A673 (cell line): ENCODE measurements around the gene PRKAA2. TPM values are rescaled to one million over a fixed set of nuclear protein-coding genes. Genes with fewer than 3 reads are reported as not detected.

Experiments
- BruUV-seq: library from RNA; stranded (reverse); fragments of 400-500 nt; replicated peaks from 2 replicates; lab custom pipeline; 2021; lab: Mats Ljungman, UMichigan
- CTCF ChIA-PET: fragments of 300-600 bp; sonication (Branson Sonifier 250); formaldehyde crosslinking; loops from one replicate; lab custom pipeline; 2022; ENCODE audit warnings: antibody characterized with exemption; lab: Charles Lee
- POLR2A ChIA-PET: fragments of 300-600 bp; sonication (Branson Sonifier 250); formaldehyde crosslinking; loops from one replicate; lab custom pipeline; 2022; ENCODE audit warnings: antibody characterized with exemption; ENCODE audit not compliant: low non-redundant PET; lab: Charles Lee
- DNase-seq: peaks from one replicate; pipeline ENCODE4 v3.0.0-alpha.2; 2015; ENCODE audit warnings: low spot score
- H3K27ac ChIP-seq: fragments of 200-600 bp; sonication (generic); 2 replicates; pipeline ENCODE4 v1.5.1; 2016; ENCODE audit warnings: mixed run types, low read depth, mild to moderate bottlenecking, mixed read lengths, antibody characterized with exemption, low read length; ENCODE audit not compliant: poor library complexity, severe bottlenecking
- H3K27me3 ChIP-seq: fragments of 200-600 bp; sonication (generic); replicated peaks from 2 replicates; pipeline ENCODE4 v1.6.1; 2017; ENCODE audit warnings: mixed run types, low read depth, mild to moderate bottlenecking, mixed read lengths, antibody characterized with exemption, low read length; ENCODE audit not compliant: insufficient read depth, poor library complexity
- H3K36me3 ChIP-seq: fragments of 200-600 bp; sonication (generic); 2 replicates; pipeline ENCODE4 v1.6.1; 2016; ENCODE audit warnings: mixed run types, mild to moderate bottlenecking, mixed read lengths, antibody characterized with exemption, low read length; ENCODE audit not compliant: insufficient read depth, poor library complexity, severe bottlenecking
- H3K4me1 ChIP-seq: fragments of 200-600 bp; sonication (generic); 2 replicates; pipeline ENCODE4 v1.6.1; 2017; ENCODE audit warnings: mixed run types, mild to moderate bottlenecking, mixed read lengths, antibody characterized with exemption, low read length; ENCODE audit not compliant: insufficient read depth, poor library complexity, severe bottlenecking
- H3K4me3 ChIP-seq: fragments of 200-600 bp; sonication (generic); 2 replicates; pipeline ENCODE4 v1.5.1; 2016; ENCODE audit warnings: low read depth, mixed run types, mild to moderate bottlenecking, mixed read lengths, low read length; ENCODE audit not compliant: poor library complexity, severe bottlenecking
- H3K9me3 ChIP-seq: fragments of 200-600 bp; sonication (generic); 2 replicates; pipeline ENCODE4 v1.6.1; 2016; ENCODE audit warnings: mixed run types, low read depth, mild to moderate bottlenecking, mixed read lengths, antibody characterized with exemption, low read length; ENCODE audit not compliant: poor library complexity, severe bottlenecking
- CTCF ChIP-seq: fragments of 300-800, 200-600 bp; sonication (generic); conservative IDR thresholded peaks from 2 replicates; pipeline ENCODE4 v1.5.1; 2017; ENCODE audit warnings: low read depth, mild to moderate bottlenecking, antibody characterized with exemption, low read length, moderate library complexity, mixed read lengths
- EZH2 ChIP-seq: fragments of 200-600 bp; sonication (generic); IDR thresholded peaks from 2 replicates; pipeline ENCODE4 v1.6.1; 2017; ENCODE audit warnings: borderline replicate concordance, low read depth, mild to moderate bottlenecking, mixed read lengths, antibody characterized with exemption, low read length; ENCODE audit not compliant: poor library complexity, severe bottlenecking
- intact Hi-C: fragments of 100-400 bp; cut with micrococcal nuclease; formaldehyde crosslinking; loops from one replicate; pipeline ENCODE4 v1.10.0; 2022; ENCODE audit not compliant: unreplicated experiment
- total RNA-seq: library from RNA; stranded (reverse); gene quantifications from 2 replicates; pipeline ENCODE4 v1.2.3, GENCODE V29; 2021

Gene PRKAA2
- total RNA-seq, 1 experiment from 2014 or later, result 0.11 TPM

DNA sequence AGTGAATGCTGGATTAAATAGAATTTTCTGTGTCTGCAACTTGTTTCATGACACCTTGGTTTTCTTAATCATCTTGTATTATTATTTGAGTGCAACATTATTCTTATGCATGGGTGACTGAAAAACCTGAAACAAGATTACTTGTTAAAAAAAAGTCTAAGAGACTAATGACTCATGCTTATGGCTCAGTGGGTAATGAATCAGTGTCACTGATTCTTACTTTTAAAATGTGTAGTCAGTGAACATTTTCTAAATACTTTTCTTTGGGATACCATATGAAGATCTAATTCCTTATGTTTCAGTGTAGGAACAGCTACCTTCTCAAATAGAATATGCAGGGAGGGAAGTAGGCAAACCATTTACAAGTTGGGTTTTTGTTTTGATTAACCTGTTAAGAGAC lies 65.5 kb downstream of the PRKAA2 start:
- no peaks in the 10 kb centered on the region for H3K36me3 ChIP-seq
- H3K27ac ChIP-seq, result no peak overlapping the region
- intact Hi-C loops, result no loop called here
- H3K9me3 ChIP-seq, result no peaks in the 10 kb centered on the region
- peak; percentile 4 for DNase-seq
- TF ChIP-seq CTCF (no peak), EZH2 (no peak)
- no peak overlapping the region for H3K4me3 ChIP-seq
- peaks cover 19% of the 10 kb centered on the region for H3K27me3 ChIP-seq
- no peaks in the 10 kb centered on the region for H3K4me1 ChIP-seq
- CTCF ChIA-PET, result no interaction called here
- POLR2A ChIA-PET, result no interaction called here
- BruUV-seq, result no TSS peak

DNA sequence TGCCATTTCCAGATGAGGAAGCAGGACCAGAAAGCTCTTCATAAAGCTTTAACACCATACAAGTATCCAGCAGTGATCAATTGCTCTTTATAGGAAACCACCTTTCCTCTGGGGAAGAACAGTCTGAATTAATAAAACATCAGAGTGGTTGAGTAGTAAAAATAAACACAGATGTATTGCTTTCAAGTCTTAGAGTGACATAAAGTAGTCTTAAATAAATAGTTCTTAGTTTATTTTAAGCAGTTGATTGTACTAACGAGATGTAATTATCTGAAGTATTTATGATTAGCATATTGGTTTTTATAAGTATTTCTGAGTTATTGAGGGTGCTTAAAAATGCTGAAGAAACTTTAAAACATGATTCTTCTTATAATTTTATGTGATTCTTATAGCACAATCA lies 67.0 kb downstream of the PRKAA2 start:
- Histone ChIP-seq H3K9me3 (no peaks in the 10 kb centered on the region), H3K27me3 (peaks cover 7% of the 10 kb centered on the region), H3K4me3 (no peak overlapping the region), H3K27ac (no peak overlapping the region), H3K36me3 (no peaks in the 10 kb centered on the region), H3K4me1 (no peaks in the 10 kb centered on the region)
- BruUV-seq, result no TSS peak
- intact Hi-C loops, result no loop called here
- TF ChIP-seq EZH2, result no peak
- no peak for TF ChIP-seq CTCF
- ChIA-PET CTCF (no interaction called here), POLR2A (no interaction called here)
- no peak for DNase-seq

GRCh38 chr1:56713112-56713511 lies 68.0 kb downstream of the PRKAA2 start:
- H3K27me3 ChIP-seq, result peaks cover 2% of the 10 kb centered on the region
- ChIA-PET POLR2A (no interaction called here), CTCF (interaction anchor here (0.6 kb wide), 1 partner anchor 103 kb away, joined by 3 read pairs; no protein-coding TSS in a partner anchor)
- H3K36me3 ChIP-seq, result no peaks in the 10 kb centered on the region
- BruUV-seq, result no TSS peak
- H3K9me3 ChIP-seq, result no peaks in the 10 kb centered on the region
- intact Hi-C loops, result no loop called here
- no peaks in the 10 kb centered on the region for H3K4me1 ChIP-seq
- TF ChIP-seq CTCF (no peak), EZH2 (no peak)
- H3K4me3 ChIP-seq, result no peak overlapping the region
- no peak for DNase-seq
- no peak overlapping the region for H3K27ac ChIP-seq
